Fibroblast of lung (primary cell): ENCODE data around the gene TPO. TPM values are rescaled to one million over a fixed set of nuclear protein-coding genes. Genes with fewer than 3 reads are reported as not detected.

Experiments
- DNase-seq, 2 donors: peaks; one replicate each; pipeline versions ENCODE4 v3.0.0 to v3.0.0-alpha.2; 2010; ENCODE audit warnings: low read depth in 2 of 2
- H2AFZ ChIP-seq: 2 replicates; pipeline ENCODE4 v1.5.1; 2012; ENCODE audit warnings: low read length, control low read depth, inconsistent platforms
- H3K27ac ChIP-seq: 2 replicates; pipeline ENCODE4 v1.5.1; 2011; ENCODE audit warnings: low read length, control low read depth; ENCODE audit not compliant: insufficient read depth
- H3K27me3 ChIP-seq: 2 replicates; pipeline ENCODE4 v1.5.1; 2011; ENCODE audit warnings: mild to moderate bottlenecking, low read length; ENCODE audit not compliant: control insufficient read depth, insufficient read depth
- H3K36me3 ChIP-seq: 2 replicates; pipeline ENCODE4 v1.5.1; 2011; ENCODE audit warnings: low read length; ENCODE audit not compliant: control insufficient read depth, insufficient read depth
- H3K4me1 ChIP-seq: 2 replicates; pipeline ENCODE4 v1.5.1; 2011; ENCODE audit warnings: low read length; ENCODE audit not compliant: control insufficient read depth, insufficient read depth; ENCODE audit errors: extremely low read depth
- H3K4me2 ChIP-seq: 2 replicates; pipeline ENCODE4 v1.5.1; 2011; ENCODE audit warnings: low read length, control low read depth; ENCODE audit not compliant: insufficient read depth; ENCODE audit errors: extremely low read depth
- H3K4me3 ChIP-seq, 4 experiments: fragments of 200-600 bp in 1 of 4; sonication (generic) in 1 of 4; replicated peaks in 1 of 4; 2 replicates each; pipeline ENCODE4 v1.5.1; 2011 to 2016; ENCODE audit warnings: low read length in 4 of 4, low read depth in 3 of 4, mild to moderate bottlenecking in 3 of 4, control low read depth in 2 of 4, inconsistent platforms in 1 of 4, mixed read lengths in 1 of 4; ENCODE audit not compliant: insufficient read depth in 1 of 4; ENCODE audit errors: control extremely low read depth in 1 of 4
- H3K79me2 ChIP-seq: 2 replicates; pipeline ENCODE4 v1.5.1; 2012; ENCODE audit warnings: mild to moderate bottlenecking, low read length, inconsistent platforms; ENCODE audit not compliant: control insufficient read depth, insufficient read depth
- H3K9ac ChIP-seq: 2 replicates; pipeline ENCODE4 v1.5.1; 2011; ENCODE audit warnings: mild to moderate bottlenecking, low read length, control low read depth; ENCODE audit not compliant: insufficient read depth
- H3K9me3 ChIP-seq: 2 replicates; pipeline ENCODE4 v1.5.1; 2012; ENCODE audit warnings: low read depth, low read length; ENCODE audit not compliant: control insufficient read depth, insufficient read depth
- H4K20me1 ChIP-seq: 2 replicates; pipeline ENCODE4 v1.5.1; 2011; ENCODE audit warnings: low read length; ENCODE audit not compliant: control insufficient read depth, insufficient read depth; ENCODE audit errors: extremely low read depth
- EZH2 ChIP-seq: IDR thresholded peaks from 2 replicates; pipeline ENCODE4 v1.5.1; 2012; ENCODE audit warnings: low read length, control low read depth, mild to moderate bottlenecking; ENCODE audit errors: missing control alignments
- polyA plus RNA-seq, 2 donors: library from polyadenylated mRNA; depleted of rRNA in 1 of 2; stranded (reverse) in 1 of 2; unstranded in 1 of 2; fragments of >200 nt; gene quantifications; 2 replicates each; pipeline ENCODE4 v1.2.1, GENCODE V29; 2011 to 2012; ENCODE audit warnings: missing spikeins in 1 of 2
- total RNA-seq: library from RNA; depleted of rRNA; stranded (reverse); fragments of >200 nt; gene quantifications from 2 replicates; pipeline ENCODE4 v1.2.1, GENCODE V29; 2014
- TF ChIP-seq, protein P1 (sequence below), 2 donors: IDR thresholded peaks in 1 of 2; conservative IDR thresholded peaks in 1 of 2; 1 replicate in 1 of 2; 2 replicates in 1 of 2; pipeline ENCODE4 v1.5.1; 2011 to 2012; ENCODE audit warnings: low read length in 2 of 2, control low read depth in 1 of 2, inconsistent platforms in 1 of 2, low read depth in 1 of 2, mild to moderate bottlenecking in 1 of 2

Gene TPO
- total and polyA plus RNA-seq, 2 donors (not counting 1 experiment from before 2014, with no cell fraction given), result not detected

DNA sequence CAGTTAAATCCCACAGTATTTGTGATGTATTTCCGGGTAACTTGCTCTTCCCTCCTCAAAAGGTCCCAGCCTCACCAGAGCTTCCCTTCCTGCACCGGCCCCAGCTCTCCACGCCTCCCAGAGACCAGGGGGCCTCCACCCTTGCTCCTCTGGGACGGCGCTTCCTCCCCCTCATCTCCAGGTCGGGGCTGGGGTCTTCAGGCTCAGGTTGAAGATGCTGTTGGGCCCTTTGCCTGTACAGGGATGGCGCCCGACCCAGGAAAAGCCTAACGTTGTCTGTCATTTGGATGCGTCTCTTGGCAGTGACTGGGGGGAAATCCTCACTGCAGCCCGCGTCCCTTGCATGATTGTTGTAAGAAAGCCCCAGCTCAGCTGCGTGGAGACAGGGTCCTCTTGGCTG is 126.7 kb downstream of the TPO start:
- no peaks in the 10 kb centered on the region for H3K9me3 ChIP-seq
- H3K4me2 ChIP-seq, result no peak overlapping the region
- H3K79me2 ChIP-seq, result no peaks in the 10 kb centered on the region
- no peak overlapping the region for H3K27ac ChIP-seq
- H3K4me3 ChIP-seq, result no peak overlapping the region
- H3K9ac ChIP-seq, result no peak overlapping the region
- no peak for DNase-seq
- no peak for TF ChIP-seq EZH2
- TF ChIP-seq, protein P1, sequence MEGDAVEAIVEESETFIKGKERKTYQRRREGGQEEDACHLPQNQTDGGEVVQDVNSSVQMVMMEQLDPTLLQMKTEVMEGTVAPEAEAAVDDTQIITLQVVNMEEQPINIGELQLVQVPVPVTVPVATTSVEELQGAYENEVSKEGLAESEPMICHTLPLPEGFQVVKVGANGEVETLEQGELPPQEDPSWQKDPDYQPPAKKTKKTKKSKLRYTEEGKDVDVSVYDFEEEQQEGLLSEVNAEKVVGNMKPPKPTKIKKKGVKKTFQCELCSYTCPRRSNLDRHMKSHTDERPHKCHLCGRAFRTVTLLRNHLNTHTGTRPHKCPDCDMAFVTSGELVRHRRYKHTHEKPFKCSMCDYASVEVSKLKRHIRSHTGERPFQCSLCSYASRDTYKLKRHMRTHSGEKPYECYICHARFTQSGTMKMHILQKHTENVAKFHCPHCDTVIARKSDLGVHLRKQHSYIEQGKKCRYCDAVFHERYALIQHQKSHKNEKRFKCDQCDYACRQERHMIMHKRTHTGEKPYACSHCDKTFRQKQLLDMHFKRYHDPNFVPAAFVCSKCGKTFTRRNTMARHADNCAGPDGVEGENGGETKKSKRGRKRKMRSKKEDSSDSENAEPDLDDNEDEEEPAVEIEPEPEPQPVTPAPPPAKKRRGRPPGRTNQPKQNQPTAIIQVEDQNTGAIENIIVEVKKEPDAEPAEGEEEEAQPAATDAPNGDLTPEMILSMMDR (conservative IDR thresholded peaks at IDR 0.05 in 1 of 2, IDR thresholded peaks at IDR 0.05 in 1 of 2; ENCODE audit: low read depth in 1 of 2, low read length in 2 of 2), result no peak
- no peaks in the 10 kb centered on the region for H3K4me1 ChIP-seq
- no peaks in the 10 kb centered on the region for H3K27me3 ChIP-seq
- no peaks in the 10 kb centered on the region for H4K20me1 ChIP-seq
- no peaks in the 10 kb centered on the region for H3K36me3 ChIP-seq
- H2AFZ ChIP-seq, result no peak overlapping the region

DNA sequence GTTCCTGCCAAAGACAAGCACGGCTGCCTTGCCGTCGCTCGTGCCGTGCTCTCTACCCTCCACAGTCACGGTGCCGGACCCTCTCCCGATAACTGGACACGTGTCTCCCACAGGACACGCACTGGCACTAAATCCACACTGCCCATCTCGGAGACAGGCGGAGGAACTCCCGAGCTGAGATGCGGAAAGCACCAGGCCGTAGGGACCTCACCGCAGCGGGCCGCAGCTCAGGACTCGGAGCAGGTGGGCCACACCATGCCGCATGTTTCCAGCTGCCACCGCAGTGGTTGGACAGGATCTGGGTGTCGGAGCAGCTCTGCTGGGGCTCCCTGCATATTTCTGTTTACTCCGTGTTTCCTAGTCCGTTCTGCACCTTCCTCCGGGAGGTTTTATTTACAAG is 127.2 kb downstream of the TPO start:
- no peaks in the 10 kb centered on the region for H3K9me3 ChIP-seq

GRCh38 chr2:1541040-1541439 is 127.8 kb downstream of the TPO start:
- TF ChIP-seq, protein P1 (conservative IDR thresholded peaks at IDR 0.05 in 1 of 2, IDR thresholded peaks at IDR 0.05 in 1 of 2; ENCODE audit: low read depth in 1 of 2, low read length in 2 of 2), result no peak
- TF ChIP-seq EZH2, result no peak
- no peaks in the 10 kb centered on the region for H3K36me3 ChIP-seq

More for the DNA sequence above, 127.2 kb downstream of the TPO start:
- H2AFZ ChIP-seq, result no peak overlapping the region
- H3K79me2 ChIP-seq, result no peaks in the 10 kb centered on the region
- no peaks in the 10 kb centered on the region for H3K36me3 ChIP-seq
- H3K4me2 ChIP-seq, result no peak overlapping the region
- no peak overlapping the region for H3K9ac ChIP-seq
- DNase-seq, result no peak
- no peaks in the 10 kb centered on the region for H4K20me1 ChIP-seq
- TF ChIP-seq, protein P1 (conservative IDR thresholded peaks at IDR 0.05 in 1 of 2, IDR thresholded peaks at IDR 0.05 in 1 of 2; ENCODE audit: low read depth in 1 of 2, low read length in 2 of 2), result no peak
- TF ChIP-seq EZH2, result no peak
- H3K27me3 ChIP-seq, result no peaks in the 10 kb centered on the region
- no peak overlapping the region for H3K27ac ChIP-seq
- no peaks in the 10 kb centered on the region for H3K4me1 ChIP-seq
- no peak overlapping the region for H3K4me3 ChIP-seq

More at GRCh38 chr2:1541040-1541439, 127.8 kb downstream of the TPO start:
- Histone ChIP-seq H3K4me1 (no peaks in the 10 kb centered on the region), H3K27me3 (no peaks in the 10 kb centered on the region), H3K4me3 (no peak overlapping the region), H2AFZ (no peak overlapping the region), H3K9ac (no peak overlapping the region), H4K20me1 (no peaks in the 10 kb centered on the region), H3K4me2 (no peak overlapping the region), H3K9me3 (no peaks in the 10 kb centered on the region), H3K79me2 (no peaks in the 10 kb centered on the region), H3K27ac (no peak overlapping the region)
- no peak for DNase-seq
